ENCODE measurements around the gene MMP2.

Gene MMP2

DNA sequence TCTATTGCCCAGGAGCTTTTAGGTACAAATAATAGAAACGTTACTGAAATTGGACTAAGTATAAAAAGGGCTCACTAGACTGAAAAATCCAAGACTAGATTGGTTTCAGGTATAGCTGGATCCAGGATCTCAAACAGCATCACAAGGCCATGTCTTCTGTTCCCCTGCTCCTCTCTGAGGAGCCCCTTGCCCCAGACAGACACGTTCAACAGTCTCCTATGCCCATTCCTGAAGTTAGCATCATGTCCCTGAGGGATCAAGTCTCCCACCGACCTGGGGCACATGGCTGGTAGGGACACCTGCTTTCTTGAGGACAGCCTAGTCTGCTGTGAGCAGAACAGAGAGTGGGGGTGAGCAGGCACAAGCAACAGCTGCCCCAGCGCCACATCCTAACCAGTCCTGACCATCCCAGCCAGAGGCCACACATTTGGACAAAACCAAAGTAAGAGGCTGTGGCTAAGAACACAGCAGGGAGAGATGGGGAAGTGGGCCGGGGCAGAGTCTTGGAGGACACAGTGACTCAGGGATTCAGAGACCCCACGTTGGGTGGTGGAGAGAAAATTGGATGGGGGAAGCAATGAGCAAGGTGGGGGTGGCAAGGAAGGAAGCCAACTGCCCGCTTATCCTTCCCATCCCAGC is 10.5 kb upstream of the MMP2 start:
- no peak overlapping the region for H3K4me3 ChIP-seq (ENCODE audit: low read depth, low read length)
- TF ChIP-seq, protein P1, sequence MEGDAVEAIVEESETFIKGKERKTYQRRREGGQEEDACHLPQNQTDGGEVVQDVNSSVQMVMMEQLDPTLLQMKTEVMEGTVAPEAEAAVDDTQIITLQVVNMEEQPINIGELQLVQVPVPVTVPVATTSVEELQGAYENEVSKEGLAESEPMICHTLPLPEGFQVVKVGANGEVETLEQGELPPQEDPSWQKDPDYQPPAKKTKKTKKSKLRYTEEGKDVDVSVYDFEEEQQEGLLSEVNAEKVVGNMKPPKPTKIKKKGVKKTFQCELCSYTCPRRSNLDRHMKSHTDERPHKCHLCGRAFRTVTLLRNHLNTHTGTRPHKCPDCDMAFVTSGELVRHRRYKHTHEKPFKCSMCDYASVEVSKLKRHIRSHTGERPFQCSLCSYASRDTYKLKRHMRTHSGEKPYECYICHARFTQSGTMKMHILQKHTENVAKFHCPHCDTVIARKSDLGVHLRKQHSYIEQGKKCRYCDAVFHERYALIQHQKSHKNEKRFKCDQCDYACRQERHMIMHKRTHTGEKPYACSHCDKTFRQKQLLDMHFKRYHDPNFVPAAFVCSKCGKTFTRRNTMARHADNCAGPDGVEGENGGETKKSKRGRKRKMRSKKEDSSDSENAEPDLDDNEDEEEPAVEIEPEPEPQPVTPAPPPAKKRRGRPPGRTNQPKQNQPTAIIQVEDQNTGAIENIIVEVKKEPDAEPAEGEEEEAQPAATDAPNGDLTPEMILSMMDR (IDR thresholded peaks at IDR 0.05; ENCODE audit: low read depth, low read length), result no peak

DNA sequence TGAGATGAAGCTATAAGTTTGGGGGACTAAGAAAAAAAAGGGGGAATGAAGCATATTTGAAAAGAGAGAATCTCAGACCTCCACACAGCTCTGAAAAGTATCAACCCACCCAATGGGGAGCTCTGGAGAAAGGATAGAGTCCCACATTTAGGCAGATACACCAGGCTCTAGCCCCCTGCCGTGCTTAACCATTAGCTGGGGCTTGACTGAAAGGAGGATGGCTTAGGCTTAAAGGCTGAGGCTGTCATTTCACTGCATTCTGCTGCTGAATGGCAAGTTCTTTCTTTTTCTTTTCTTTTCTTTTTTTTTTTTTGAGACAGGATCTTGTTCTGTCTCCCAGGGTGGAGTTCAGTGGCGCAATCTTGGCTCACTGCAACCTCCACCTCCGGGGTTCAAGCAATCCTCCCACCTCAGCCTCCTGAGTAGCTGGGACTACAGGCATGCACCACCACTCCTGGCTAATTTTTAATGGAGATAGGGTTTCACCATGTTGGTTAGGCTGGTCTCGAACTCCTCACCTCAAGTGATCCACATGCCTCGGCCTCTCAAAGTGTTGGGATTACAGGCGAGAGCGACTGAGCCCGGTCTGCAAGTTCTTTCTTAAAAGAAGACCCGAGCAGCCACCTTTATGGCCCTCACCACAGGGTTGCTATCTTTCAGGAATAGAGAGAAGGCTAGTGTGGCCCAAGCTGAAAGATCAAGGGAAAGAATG is 9.0 kb upstream of the MMP2 start:
- TF ChIP-seq, protein P1 (IDR thresholded peaks at IDR 0.05; ENCODE audit: low read depth, low read length), result no peak
- H3K4me3 ChIP-seq (ENCODE audit: low read depth, low read length), result no peak overlapping the region

DNA sequence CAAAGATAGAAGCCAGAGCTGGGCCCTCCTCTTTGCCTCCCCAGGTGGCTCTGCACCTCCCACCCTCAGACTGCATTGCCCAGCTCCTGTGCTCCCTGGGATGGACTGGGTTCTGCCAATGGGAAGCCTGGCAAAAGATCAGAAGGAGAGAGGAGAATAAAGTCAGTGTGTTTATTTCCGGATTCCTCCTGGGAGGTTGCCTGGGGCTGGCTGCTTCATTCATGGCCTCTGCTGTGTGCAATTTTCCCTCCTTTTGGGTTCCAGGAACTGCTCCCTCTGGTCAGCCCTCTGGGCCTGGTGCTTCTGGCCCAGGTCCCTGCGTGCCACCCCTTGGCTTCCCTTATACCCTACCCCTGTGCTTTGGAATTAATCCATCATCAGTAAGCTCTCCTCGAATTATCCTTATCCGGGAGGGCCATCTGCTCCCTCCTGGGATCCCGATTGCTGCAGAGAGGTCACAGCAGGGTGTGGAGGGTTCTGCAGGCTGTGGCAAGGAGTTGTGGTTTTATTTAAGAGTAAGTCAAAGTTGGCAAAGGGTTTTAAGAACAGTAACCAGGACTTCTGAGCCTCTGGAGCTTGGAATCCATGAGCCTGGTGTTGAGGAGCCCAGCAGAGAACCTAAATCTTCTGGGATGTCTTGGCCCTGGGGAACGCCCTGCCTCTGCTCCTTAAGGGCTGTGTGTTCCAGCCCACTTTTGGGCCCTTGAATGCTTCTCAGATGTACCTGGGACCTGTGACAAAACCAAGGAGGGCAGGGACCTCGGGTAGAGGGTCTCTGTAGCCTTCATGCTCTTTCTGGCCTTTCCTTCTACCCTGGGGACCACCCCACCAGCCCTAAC is 8.2 kb upstream of the MMP2 start:
- TF ChIP-seq, protein P1 (IDR thresholded peaks at IDR 0.05; ENCODE audit: low read depth, low read length), result no peak
- no peak overlapping the region for H3K4me3 ChIP-seq (ENCODE audit: low read depth, low read length)

DNA sequence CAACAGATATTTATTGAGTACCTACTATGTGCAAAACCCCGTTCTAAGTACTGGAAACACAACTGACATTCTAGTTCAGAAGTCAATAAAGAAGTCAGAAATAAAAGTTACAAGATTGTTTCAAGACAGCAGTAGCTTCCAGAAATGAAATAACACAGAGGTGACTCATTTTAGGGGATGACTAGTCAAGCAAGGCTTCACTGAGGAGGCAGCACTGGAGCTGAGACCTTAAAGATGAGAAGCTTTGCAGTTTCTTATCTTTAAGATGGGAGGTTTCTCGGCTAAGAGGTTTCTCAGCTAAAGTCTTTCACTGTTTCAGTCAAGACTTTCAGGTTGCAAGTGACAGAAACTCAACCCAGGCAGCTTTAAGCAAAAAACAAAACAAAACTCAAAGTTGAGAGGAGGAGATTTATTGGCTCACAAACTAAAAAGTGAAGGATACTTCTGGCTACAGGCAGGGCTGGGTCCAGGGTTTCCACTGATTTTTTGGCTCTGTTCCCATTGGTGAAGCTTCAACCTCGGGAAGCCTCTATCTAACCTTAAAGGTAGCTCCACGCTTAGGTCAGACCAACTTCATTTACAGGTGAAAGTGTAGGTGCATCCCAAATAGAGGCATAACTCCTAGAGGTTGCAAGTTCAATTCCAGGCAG is 7.4 kb upstream of the MMP2 start:
- TF ChIP-seq, protein P1 (IDR thresholded peaks at IDR 0.05; ENCODE audit: low read depth, low read length), result no peak
- H3K4me3 ChIP-seq (ENCODE audit: low read depth, low read length), result no peak overlapping the region

DNA sequence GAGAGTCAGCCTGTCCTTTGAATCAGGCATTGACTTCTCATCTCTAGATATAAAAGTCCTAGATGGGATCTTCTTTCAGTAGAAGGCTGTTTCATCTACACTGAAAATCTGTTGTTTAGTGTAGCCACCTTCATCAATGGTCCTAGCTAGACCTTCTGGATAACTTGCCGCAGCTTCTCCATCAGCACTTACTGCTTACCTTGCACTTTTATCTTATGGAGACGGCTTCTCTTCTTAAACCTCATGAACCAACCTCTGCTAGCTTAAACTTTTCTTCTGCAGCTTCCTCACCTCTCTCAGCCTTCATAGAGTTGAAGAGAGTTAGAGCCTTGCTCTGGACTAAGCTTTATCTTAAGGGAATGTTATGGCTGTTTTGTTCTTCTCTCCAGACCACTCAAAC is 5.4 kb upstream of the MMP2 start:
- H3K4me3 ChIP-seq (ENCODE audit: low read depth, low read length), result no peak overlapping the region
- TF ChIP-seq, protein P1 (IDR thresholded peaks at IDR 0.05; ENCODE audit: low read depth, low read length), result no peak

DNA sequence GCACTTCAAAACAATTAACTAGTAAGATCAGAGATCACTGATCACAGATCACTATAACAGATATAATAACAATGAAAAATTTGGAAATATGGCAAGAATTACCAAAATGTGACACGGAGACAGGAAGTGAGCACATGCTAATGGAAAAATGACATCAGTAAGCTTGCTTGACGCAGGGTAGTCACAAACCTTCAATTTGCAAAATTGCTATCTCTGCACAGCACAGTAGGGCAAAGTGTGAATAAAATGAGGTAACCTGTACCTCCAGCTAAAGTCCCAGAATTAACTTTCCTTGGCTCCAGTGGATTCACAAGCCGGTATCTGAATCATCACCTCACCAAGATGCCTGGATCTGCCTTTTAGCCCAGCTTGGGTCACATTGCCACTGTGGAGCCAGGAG is 4.2 kb upstream of the MMP2 start:
- H3K4me3 ChIP-seq (ENCODE audit: low read depth, low read length), result no peak overlapping the region
- TF ChIP-seq, protein P1 (IDR thresholded peaks at IDR 0.05; ENCODE audit: low read depth, low read length), result no peak

All from WI38 (cell line).